Measurements from ENCODE around the gene PRKCE. TPM values are rescaled to one million over a fixed set of nuclear protein-coding genes. Genes with fewer than 3 reads are reported as not detected.
A peak's percentile ranks its signal among the peaks of the same experiment; 100 is the strongest.

The PRKCE gene
- total RNA-seq, 1 experiment from 2014 or later, result 1.3 TPM

DNA sequence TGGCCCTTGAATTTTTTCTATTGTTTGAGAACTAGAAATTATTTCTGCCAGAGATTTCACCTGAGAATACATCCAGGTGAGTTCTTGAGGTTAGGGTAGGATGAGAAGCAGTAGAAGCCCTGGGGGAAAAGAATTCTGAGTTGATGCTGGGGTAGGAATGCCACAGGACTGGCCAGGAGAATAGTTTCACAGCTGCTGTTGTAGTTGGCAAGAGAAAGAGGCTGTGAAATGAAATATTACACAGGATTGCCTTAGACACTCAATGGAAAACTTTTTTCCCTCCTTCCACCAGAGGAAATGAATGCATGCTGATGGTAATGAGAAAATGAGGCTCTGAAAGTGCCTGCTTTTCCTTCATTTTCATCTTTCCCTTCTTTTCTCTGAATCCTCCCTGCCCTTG is 54.6 kb downstream of the PRKCE start:
- Histone ChIP-seq H3K4me1 (ENCODE audit: insufficient read depth, low read length) (no peaks in the 10 kb centered on the region), H3K9me3 (ENCODE audit: control insufficient read depth, low read depth, low read length) (no peaks in the 10 kb centered on the region), H3K14ac (ENCODE audit: insufficient read depth, low read length) (no peak overlapping the region), H2BK120ac (ENCODE audit: low read depth, low read length, poor library complexity, severe bottlenecking) (no peak overlapping the region), H4K91ac (ENCODE audit: insufficient read length, low read depth, low read length) (no peak overlapping the region), H4K8ac (replicated peaks; ENCODE audit: insufficient read length, low read depth, low read length) (no peak overlapping the region), H3K4ac (ENCODE audit: low read depth, low read length) (no peak overlapping the region), H4K20me1 (ENCODE audit: control insufficient read depth, insufficient read depth, insufficient read length) (no peaks in the 10 kb centered on the region), H3K4me2 (ENCODE audit: insufficient read depth, insufficient read length, low read length) (no peak overlapping the region), H2BK12ac (ENCODE audit: insufficient read length, low read depth, low read length) (no peak overlapping the region), H3K56ac (ENCODE audit: insufficient read length, low read depth, low read length) (no peak overlapping the region), H2AK5ac (ENCODE audit: insufficient read length, low read length) (no peak overlapping the region), H3K9ac (ENCODE audit: extremely low read depth, insufficient read length, low read length) (no peak overlapping the region), H2BK5ac (ENCODE audit: insufficient read length, low read length) (no peak overlapping the region), H3K79me2 (ENCODE audit: insufficient read depth, low read length) (no peaks in the 10 kb centered on the region), H3T11ph (ENCODE audit: low read length) (no peak overlapping the region), H2AFZ (ENCODE audit: low read length) (no peak overlapping the region), H3K18ac (ENCODE audit: insufficient read length, low read depth, low read length) (no peak overlapping the region), H4K5ac (ENCODE audit: insufficient read length, low read depth, low read length) (no peak overlapping the region), H3K27ac (ENCODE audit: insufficient read length, low read depth, low read length) (no peak overlapping the region), H2BK20ac (ENCODE audit: low read depth, low read length, poor library complexity, severe bottlenecking) (no peak overlapping the region), H3K27me3 (ENCODE audit: insufficient read depth, low read length) (no peaks in the 10 kb centered on the region), H3K23me2 (ENCODE audit: insufficient read length, low read depth, low read length, poor library complexity, severe bottlenecking) (no peaks in the 10 kb centered on the region), H2BK15ac (ENCODE audit: low read depth, low read length) (0 out of 2 replicates have a peak overlapping the region, but pooled peaks have one; percentile 58), H3K79me1 (ENCODE audit: insufficient read depth, low read depth, low read length, poor library complexity, severe bottlenecking) (no peaks in the 10 kb centered on the region), H3K23ac (ENCODE audit: insufficient read length, low read depth, low read length) (no peak overlapping the region)
- no peak overlapping the region for H3K4me3 Mint-ChIP-seq
- peaks cover 0 to 9% of the 10 kb centered on the region in 2 experiments; a peak in 3 of 5 replicates for H3K9me3 Mint-ChIP-seq
- H3K4me1 Mint-ChIP-seq, result no peaks in the 10 kb centered on the region
- peaks cover 11% of the 10 kb centered on the region for H3K27me3 Mint-ChIP-seq (ENCODE audit: low read depth)
- no peak for DNase-seq
- H3K36me3 Mint-ChIP-seq (ENCODE audit: insufficient read depth in 1 of 3, low read depth in 3 of 3), result peaks cover 0 to 3% (median 0%) of the 10 kb centered on the region in 3 experiments; a peak in 1 of 7 replicates
- H3K27ac Mint-ChIP-seq, result no peak overlapping the region
- TF ChIP-seq, protein P1, sequence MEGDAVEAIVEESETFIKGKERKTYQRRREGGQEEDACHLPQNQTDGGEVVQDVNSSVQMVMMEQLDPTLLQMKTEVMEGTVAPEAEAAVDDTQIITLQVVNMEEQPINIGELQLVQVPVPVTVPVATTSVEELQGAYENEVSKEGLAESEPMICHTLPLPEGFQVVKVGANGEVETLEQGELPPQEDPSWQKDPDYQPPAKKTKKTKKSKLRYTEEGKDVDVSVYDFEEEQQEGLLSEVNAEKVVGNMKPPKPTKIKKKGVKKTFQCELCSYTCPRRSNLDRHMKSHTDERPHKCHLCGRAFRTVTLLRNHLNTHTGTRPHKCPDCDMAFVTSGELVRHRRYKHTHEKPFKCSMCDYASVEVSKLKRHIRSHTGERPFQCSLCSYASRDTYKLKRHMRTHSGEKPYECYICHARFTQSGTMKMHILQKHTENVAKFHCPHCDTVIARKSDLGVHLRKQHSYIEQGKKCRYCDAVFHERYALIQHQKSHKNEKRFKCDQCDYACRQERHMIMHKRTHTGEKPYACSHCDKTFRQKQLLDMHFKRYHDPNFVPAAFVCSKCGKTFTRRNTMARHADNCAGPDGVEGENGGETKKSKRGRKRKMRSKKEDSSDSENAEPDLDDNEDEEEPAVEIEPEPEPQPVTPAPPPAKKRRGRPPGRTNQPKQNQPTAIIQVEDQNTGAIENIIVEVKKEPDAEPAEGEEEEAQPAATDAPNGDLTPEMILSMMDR (conservative IDR thresholded peaks at IDR 0.05), result no peak
